HTR-8/SVneo (cell line): ENCODE data around the gene CLEC19A.

Experiments
- DNase-seq: peaks from one replicate; pipeline ENCODE4 v3.0.0; 2011; ENCODE audit warnings: low spot score, mixed read lengths; ENCODE audit not compliant: insufficient read length
- FAIRE-seq: peaks from 2 replicates; lab custom pipeline; 2011; peaks lifted over from hg19 to GRCh38; lab: Jason Lieb, UNC

Gene CLEC19A

GRCh38 chr16:19283637-19284036 lies 1.9 kb upstream of the CLEC19A start:
- no peak for FAIRE-seq
- DNase-seq = no peak

- FAIRE-seq (no peak), DNase-seq (peak; percentile 39)
These were observed 1.3 kb upstream of the CLEC19A start for GRCh38 chr16:19284207-19284606.

GRCh38 chr16:19286827-19287226 lies 1.3 kb downstream of the CLEC19A start:
- DNase-seq (no peak), FAIRE-seq (no peak)

GRCh38 chr16:19287241-19287640 lies 1.7 kb downstream of the CLEC19A start:
- DNase-seq (no peak), FAIRE-seq (no peak)

- DNase-seq = no peak
- no peak for FAIRE-seq
These were observed 3.6 kb downstream of the CLEC19A start for GRCh38 chr16:19288872-19289799.

GRCh38 chr16:19289811-19290485 lies 4.4 kb downstream of the CLEC19A start:
- FAIRE-seq (no peak), DNase-seq (no peak)

- FAIRE-seq = no peak
- no peak for DNase-seq
These were observed 5.3 kb downstream of the CLEC19A start for GRCh38 chr16:19290860-19291259.

- DNase-seq (no peak), FAIRE-seq (no peak)
These were observed 5.9 kb downstream of the CLEC19A start for GRCh38 chr16:19291475-19291874.

- no peak for DNase-seq
- no peak for FAIRE-seq
These were observed 6.7 kb downstream of the CLEC19A start for GRCh38 chr16:19292186-19292585.

- DNase-seq (no peak), FAIRE-seq (no peak)
These were observed 8.7 kb downstream of the CLEC19A start for GRCh38 chr16:19294156-19294649.

- no peak for DNase-seq
- no peak for FAIRE-seq
These were observed 9.9 kb downstream of the CLEC19A start for GRCh38 chr16:19295393-19295792.

GRCh38 chr16:19297454-19297853 lies 11.9 kb downstream of the CLEC19A start:
- FAIRE-seq (no peak), DNase-seq (no peak)

- no peak for FAIRE-seq
- DNase-seq = no peak
These were observed 14.0 kb downstream of the CLEC19A start for GRCh38 chr16:19299565-19299964.

- FAIRE-seq = no peak
- no peak for DNase-seq
These were observed 16.4 kb downstream of the CLEC19A start for GRCh38 chr16:19301931-19302330.

- DNase-seq (no peak), FAIRE-seq (no peak)
These were observed 19.2 kb downstream of the CLEC19A start for GRCh38 chr16:19304750-19305149.

GRCh38 chr16:19305443-19305842 lies 19.9 kb downstream of the CLEC19A start:
- no peak for FAIRE-seq
- DNase-seq = no peak

GRCh38 chr16:19307587-19308241 lies 22.2 kb downstream of the CLEC19A start:
- no peak for DNase-seq
- no peak for FAIRE-seq

- no peak for FAIRE-seq
- no peak for DNase-seq
These were observed 22.9 kb downstream of the CLEC19A start for GRCh38 chr16:19308392-19308791.

- no peak for DNase-seq
- FAIRE-seq = no peak
These were observed 23.6 kb downstream of the CLEC19A start for GRCh38 chr16:19309178-19309577.

GRCh38 chr16:19314718-19315425 lies 29.3 kb downstream of the CLEC19A start:
- FAIRE-seq = no peak

More at GRCh38 chr16:19314718-19315425, 29.3 kb downstream of the CLEC19A start:
- no peak for DNase-seq
